OCI-LY7 (cell line): ENCODE data around the gene STOX2. TPM values are rescaled to one million over a fixed set of nuclear protein-coding genes. Genes with fewer than 3 reads are reported as not detected.

Experiments
- Bru-seq: library from RNA; stranded (reverse); fragments of 400-500 nt; gene quantifications from one replicate; lab custom pipeline; 2021; lab: Mats Ljungman, UMichigan
- BruChase-seq, 2 experiments: library from RNA; stranded (reverse); fragments of 400-500 nt; gene quantifications; one replicate each; lab custom pipeline; 2021; lab: Mats Ljungman, UMichigan
- BruUV-seq: library from RNA; stranded (reverse); fragments of 400-500 nt; replicated peaks from 2 replicates; lab custom pipeline; 2021; lab: Mats Ljungman, UMichigan
- CTCF ChIA-PET: fragments of 300-600 bp; sonication (Branson Sonifier 250); formaldehyde crosslinking; loops from one replicate; lab custom pipeline; 2022; ENCODE audit warnings: antibody characterized with exemption; ENCODE audit not compliant: unreplicated experiment; lab: Charles Lee
- POLR2A ChIA-PET: fragments of 300-600 bp; sonication (Branson Sonifier 250); formaldehyde crosslinking; loops from one replicate; lab custom pipeline; 2022; ENCODE audit warnings: antibody characterized with exemption; lab: Charles Lee
- DNase-seq: peaks from one replicate; pipeline ENCODE4 v3.0.0-alpha.2; 2015; ENCODE audit warnings: low spot score
- H2AFZ ChIP-seq: fragments of 200-600 bp; sonication (generic), shearing (Covaris generic); 2 replicates; pipeline ENCODE4 v1.6.1; 2014; ENCODE audit warnings: mild to moderate bottlenecking, antibody characterized with exemption, low read length, moderate library complexity
- H3K27ac ChIP-seq: fragments of 200-600 bp; sonication (generic); 2 replicates; pipeline ENCODE4 v1.5.1; 2014; ENCODE audit warnings: mixed run types, low read depth, mild to moderate bottlenecking, moderate library complexity, low read length, inconsistent platforms; ENCODE audit not compliant: poor library complexity, severe bottlenecking
- H3K36me3 ChIP-seq: fragments of 200-600 bp; sonication (generic); 2 replicates; pipeline ENCODE4 v1.6.1; 2014; ENCODE audit warnings: mild to moderate bottlenecking, antibody characterized with exemption, low read length, moderate library complexity, mixed read lengths; ENCODE audit not compliant: insufficient read depth
- H3K4me1 ChIP-seq: fragments of 200-600 bp; sonication (generic); 2 replicates; pipeline ENCODE4 v1.5.1; 2014; ENCODE audit warnings: mild to moderate bottlenecking, low read length; ENCODE audit not compliant: insufficient read depth, poor library complexity, severe bottlenecking
- H3K4me2 ChIP-seq: fragments of 200-600 bp; sonication (generic); 2 replicates; pipeline ENCODE4 v1.6.1; 2014; ENCODE audit warnings: mild to moderate bottlenecking, low read length
- H3K4me3 ChIP-seq: fragments of 200-600 bp; sonication (generic); 2 replicates; pipeline ENCODE4 v1.5.1; 2014; ENCODE audit warnings: mild to moderate bottlenecking, low read depth, low read length; ENCODE audit not compliant: poor library complexity, severe bottlenecking
- H3K79me2 ChIP-seq: fragments of 200-600 bp; sonication (generic); 2 replicates; pipeline ENCODE4 v1.6.1; 2016; ENCODE audit warnings: low read depth, mild to moderate bottlenecking, low read length, moderate library complexity, mixed read lengths; ENCODE audit not compliant: insufficient read depth
- H3K9me2 ChIP-seq: fragments of 200-600 bp; sonication (generic); 2 replicates; pipeline ENCODE4 v1.6.1; 2016; ENCODE audit warnings: mild to moderate bottlenecking, low read length, mixed read lengths; ENCODE audit not compliant: insufficient read depth
- H3K9me3 ChIP-seq: fragments of 200-600 bp; sonication (generic); 2 replicates; pipeline ENCODE4 v1.6.1; 2014; ENCODE audit warnings: mild to moderate bottlenecking, mixed run types, low read length, mixed read lengths
- H4K20me1 ChIP-seq: fragments of 200-600 bp; sonication (generic); 2 replicates; pipeline ENCODE4 v1.6.1; 2014; ENCODE audit warnings: mild to moderate bottlenecking, antibody characterized with exemption, low read length, moderate library complexity, mixed read lengths; ENCODE audit not compliant: insufficient read depth
- CTCF ChIP-seq: fragments of 200-600 bp; sonication (generic); conservative IDR thresholded peaks from 2 replicates; pipeline ENCODE4 v1.5.1; 2014; ENCODE audit warnings: mild to moderate bottlenecking, antibody characterized with exemption, low read length, moderate library complexity, mixed read lengths
- EZH2phosphoT487 ChIP-seq: fragments of 200-600 bp; sonication (generic); IDR thresholded peaks from 2 replicates; pipeline ENCODE4 v1.6.1; 2018; ENCODE audit warnings: low read depth, borderline replicate concordance, mild to moderate bottlenecking, mixed run types, antibody characterized with exemption, low read length, moderate library complexity, mixed read lengths
- intact Hi-C: fragments of 100-400 bp; cut with micrococcal nuclease; formaldehyde crosslinking; loops from one replicate; pipeline ENCODE4 v1.10.0; 2022; ENCODE audit not compliant: unreplicated experiment
- long read RNA-seq: library from polyadenylated mRNA; stranded (forward); transcript quantifications from one replicate; pipeline ENCODE4 v2.0.0, GENCODE V29; 2022
- total RNA-seq, 2 experiments: library from RNA; depleted of rRNA in 1 of 2; stranded (reverse); fragments of >200 nt in 1 of 2; shearing (Covaris generic) in 1 of 2; gene quantifications; 2 replicates each; pipeline ENCODE4 v1.2.3, GENCODE V29; 2014 to 2022

The STOX2 gene
- total RNA-seq (2014; rRNA removed; shearing (Covaris generic)), result not detected in 2 replicates
- 0.38 and 0.53 TPM in 2 replicates for total RNA-seq (2022)
- percentile 14 among the genes with signal in this experiment for Bru-seq, nascent RNA
- BruChase-seq, experiment 1, labeled RNA remaining after a 6-hour chase, result percentile 15 among the genes with signal in this experiment
- percentile 18 among the genes with signal in this experiment for BruChase-seq, experiment 2, labeled RNA remaining after a 2-hour chase
- long read RNA-seq, result 0 reads

DNA sequence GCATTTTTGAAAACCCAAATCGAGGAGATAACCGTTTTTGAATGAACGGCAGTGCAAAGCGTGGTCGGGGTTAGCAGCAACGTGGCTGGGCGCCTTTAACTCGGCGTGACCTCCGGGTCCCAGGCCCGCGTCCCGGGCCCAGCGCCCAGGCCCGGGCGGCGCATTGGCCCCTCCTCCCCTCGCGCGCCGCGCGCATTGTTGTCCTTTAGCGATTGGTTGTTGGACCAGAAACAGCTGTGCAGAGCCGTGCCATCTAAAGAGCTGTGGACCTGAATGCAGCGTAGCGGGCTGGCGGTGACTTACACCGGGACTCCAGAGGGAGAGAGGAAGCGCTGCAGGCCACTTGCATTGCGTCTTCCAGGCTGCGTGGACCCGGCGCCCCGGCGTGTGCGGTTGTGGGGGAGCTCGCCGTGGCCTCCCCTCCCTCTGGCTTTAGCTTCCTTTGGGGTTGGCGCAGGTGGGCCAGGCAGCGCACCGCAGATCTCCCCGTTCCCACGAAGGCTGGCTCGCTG is at the start of gene STOX2:
STOX2 (plus strand) TSS at position 227 of the 512 bp plus-strand sequence. CDS start 1,484 bp downstream, outside the sequence.
- CTCF ChIA-PET, result no interaction called here
- peak within 1 kb of the TSS; percentile 20; the same call in 1 of the 2 replicates for H3K4me2 ChIP-seq
- peak within 1 kb of the TSS; percentile 7 for H3K4me3 ChIP-seq
- intact Hi-C loops, result no loop called here
- peak within 1 kb of the TSS; percentile 40; the same call in 1 of the 2 replicates for H2AFZ ChIP-seq
- POLR2A ChIA-PET, result no interaction called here
- H3K79me2 ChIP-seq, result no peaks in the 10 kb centered on the region
- H3K4me1 ChIP-seq, result no peaks in the 10 kb centered on the region
- H3K9me3 ChIP-seq, result no peaks in the 10 kb centered on the region
- no peaks in the 10 kb centered on the region for H3K9me2 ChIP-seq
- TF ChIP-seq EZH2phosphoT487 (no peak), CTCF (no peak)
- no peak for DNase-seq
- no peaks in the 10 kb centered on the region for H3K36me3 ChIP-seq
- H3K27ac ChIP-seq, result no peak within 1 kb of the TSS
- no peaks in the 10 kb centered on the region for H4K20me1 ChIP-seq
- no TSS peak for BruUV-seq

DNA sequence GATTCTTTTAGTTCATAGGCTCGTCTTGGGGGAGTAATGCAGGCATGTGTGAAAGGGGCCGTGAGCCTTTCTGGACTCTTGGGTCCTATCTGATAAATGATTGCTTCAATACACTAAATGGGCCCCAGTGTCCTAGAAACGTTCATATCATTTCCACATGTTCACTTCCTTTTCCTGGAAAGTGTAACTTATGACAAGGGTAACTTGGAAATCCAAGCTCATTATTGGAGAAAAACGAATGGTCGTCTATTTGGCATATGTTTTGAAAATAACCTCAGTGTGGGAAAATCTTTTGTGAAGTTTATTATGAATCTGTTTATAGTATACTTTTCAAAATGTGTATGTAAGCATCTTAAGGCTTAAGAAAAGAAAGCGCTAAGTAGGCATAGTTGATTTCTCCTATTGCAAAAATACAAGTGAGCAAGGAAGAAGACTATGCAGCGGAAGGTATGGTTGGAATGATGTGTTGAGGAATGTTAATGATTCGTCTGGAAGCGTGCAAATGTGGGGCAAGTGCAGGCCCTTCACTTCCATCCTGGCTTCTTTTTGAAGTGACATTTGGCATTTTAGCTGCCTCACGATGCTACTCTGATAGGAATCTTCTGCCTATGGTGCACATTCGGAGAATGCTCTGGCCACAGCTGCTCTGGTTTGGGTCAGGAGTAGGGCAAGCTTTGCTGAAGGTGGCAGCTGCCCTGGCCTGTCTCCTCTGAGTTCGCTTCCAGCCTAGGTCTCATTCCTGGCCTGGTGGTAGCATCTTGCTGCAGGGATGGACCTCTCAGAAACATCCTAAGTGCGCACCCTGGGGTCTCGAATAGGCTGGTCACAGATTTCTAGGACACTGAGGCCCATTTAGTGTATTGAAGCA is 49.5 kb upstream of the STOX2 start:
- H3K79me2 ChIP-seq, result no peaks in the 10 kb centered on the region
- no peak for DNase-seq
- no peak overlapping the region for H3K4me3 ChIP-seq
- ChIA-PET POLR2A (no interaction called here), CTCF (no interaction called here)
- intact Hi-C loops, result no loop called here
- no TSS peak for BruUV-seq
- H3K9me3 ChIP-seq, result no peaks in the 10 kb centered on the region
- H3K9me2 ChIP-seq, result no peaks in the 10 kb centered on the region
- H3K27ac ChIP-seq, result no peak overlapping the region
- H3K4me2 ChIP-seq, result no peak overlapping the region
- no peaks in the 10 kb centered on the region for H4K20me1 ChIP-seq
- no peaks in the 10 kb centered on the region for H3K36me3 ChIP-seq
- TF ChIP-seq CTCF, result no peak
- TF ChIP-seq EZH2phosphoT487, result no peak
- H2AFZ ChIP-seq, result no peak overlapping the region
- no peaks in the 10 kb centered on the region for H3K4me1 ChIP-seq
